Liver (tissue), 9 donors: Measurements from ENCODE around the gene SPAG4. TPM values are rescaled to one million over a fixed set of nuclear protein-coding genes. Genes with fewer than 3 reads are reported as not detected.

Experiments
- DNase-seq: peaks from one replicate; pipeline ENCODE4 v3.0.0-alpha.2; 2017; ENCODE audit warnings: low spot score
- H3K27ac ChIP-seq, 2 donors: one replicate each; pipeline ENCODE4 v1.7.0; 2013; ENCODE audit warnings: inconsistent platforms in 2 of 2, low read length in 2 of 2, control low read depth in 1 of 2, low read depth in 1 of 2, mild to moderate bottlenecking in 1 of 2
- H3K27me3 ChIP-seq, 4 donors: one replicate each; pipeline versions ENCODE4 v1.6.1 to v1.7.0; 2013; ENCODE audit warnings: low read length in 3 of 4, inconsistent platforms in 1 of 4, mild to moderate bottlenecking in 1 of 4, moderate library complexity in 1 of 4; ENCODE audit not compliant: control insufficient read depth in 4 of 4, insufficient read depth in 4 of 4
- H3K36me3 ChIP-seq, 4 donors: one replicate each; pipeline versions ENCODE4 v1.6.1 to v1.7.0; 2013; ENCODE audit warnings: low read length in 3 of 4, mild to moderate bottlenecking in 3 of 4, low read depth in 1 of 4, moderate library complexity in 1 of 4; ENCODE audit not compliant: control insufficient read depth in 4 of 4, insufficient read depth in 3 of 4
- H3K4me1 ChIP-seq, 4 donors: one replicate each; pipeline versions ENCODE4 v1.6.1 to v1.7.0; 2013; ENCODE audit warnings: low read length in 3 of 4, mild to moderate bottlenecking in 3 of 4, moderate library complexity in 1 of 4; ENCODE audit not compliant: control insufficient read depth in 4 of 4, insufficient read depth in 4 of 4
- H3K4me3 ChIP-seq, 3 donors: one replicate each; pipeline versions ENCODE4 v1.6.1 to v1.7.0; 2013; ENCODE audit warnings: low read length in 3 of 3, control low read depth in 1 of 3, low read depth in 1 of 3, mild to moderate bottlenecking in 1 of 3
- H3K9ac ChIP-seq, 2 donors: one replicate each; pipeline ENCODE4 v1.7.0; 2013; ENCODE audit warnings: low read length in 2 of 2, mild to moderate bottlenecking in 2 of 2, moderate library complexity in 2 of 2, control low read depth in 1 of 2, low read depth in 1 of 2
- H3K9me3 ChIP-seq, 4 donors: one replicate each; pipeline versions ENCODE4 v1.6.1 to v1.7.0; 2013; ENCODE audit warnings: low read length in 3 of 4; ENCODE audit not compliant: control insufficient read depth in 4 of 4
- ATF3 ChIP-seq: IDR thresholded peaks from 2 replicates; pipeline ENCODE4 v1.6.1; 2016; ENCODE audit warnings: antibody characterized with exemption
- EGR1 ChIP-seq, 2 donors: IDR thresholded peaks; 2 replicates each; pipeline ENCODE4 v1.6.1; 2016 to 2018; ENCODE audit warnings: antibody characterized with exemption in 2 of 2, low read depth in 2 of 2
- FOXA1 ChIP-seq: IDR thresholded peaks from 2 replicates; pipeline ENCODE4 v1.6.1; 2016; ENCODE audit warnings: antibody characterized with exemption
- FOXA2 ChIP-seq: IDR thresholded peaks from 2 replicates; pipeline ENCODE4 v1.6.1; 2016; ENCODE audit warnings: antibody characterized with exemption
- GABPA ChIP-seq, 2 donors: IDR thresholded peaks in 1 of 2; conservative IDR thresholded peaks in 1 of 2; 2 replicates each; pipeline ENCODE4 v1.6.1; 2016; ENCODE audit warnings: antibody characterized with exemption in 2 of 2, mild to moderate bottlenecking in 1 of 2, moderate library complexity in 1 of 2
- RAD21 ChIP-seq, 2 donors: IDR thresholded peaks; 2 replicates each; pipeline ENCODE4 v1.6.1; 2016; ENCODE audit warnings: antibody characterized with exemption in 2 of 2, mild to moderate bottlenecking in 2 of 2
- SP1 ChIP-seq: IDR thresholded peaks from 2 replicates; pipeline ENCODE4 v1.6.1; 2018; ENCODE audit warnings: antibody characterized with exemption, mild to moderate bottlenecking
- YY1 ChIP-seq: IDR thresholded peaks from 2 replicates; pipeline ENCODE4 v1.6.1; 2016; ENCODE audit warnings: antibody characterized with exemption, mild to moderate bottlenecking
- WGBS: extraction: QIAGEN DNeasy Blood & Tissue Kit; methylation state at CpG from one replicate; pipeline ENCODE4 v1.1.7; 2013; 5-methylcytosine and 5-hydroxymethylcytosine counted together
- polyA plus RNA-seq, 2 donors: library from polyadenylated mRNA; stranded (reverse) in 1 of 2; unstranded in 1 of 2; fragments of 200-250 nt in 1 of 2; fragments of >200 nt in 1 of 2; fragmentation: Nextera tagmentation in 1 of 2; extraction: Ambion mirVana in 1 of 2; gene quantifications; one replicate each; pipeline versions ENCODE4 v1.2.1 to v1.2.3, GENCODE V29; 2013 to 2015
- total RNA-seq, 2 donors: library from RNA; depleted of rRNA; stranded (reverse); fragments of >200 nt; gene quantifications; one replicate each; pipeline ENCODE4 v1.2.3, GENCODE V29; 2014
- TF ChIP-seq, protein P1 (sequence below): fragments of 150-350 bp; IDR thresholded peaks from 2 replicates; pipeline ENCODE4 v1.5.1; 2017; ENCODE audit warnings: improper control_type of control experiment, low read depth, low read length; ENCODE audit not compliant: missing input control
- TF ChIP-seq, protein P2 (sequence below): IDR thresholded peaks from 2 replicates; pipeline ENCODE4 v1.6.1; 2016; ENCODE audit warnings: antibody characterized with exemption, mild to moderate bottlenecking
- TF ChIP-seq, protein P3 (sequence below): IDR thresholded peaks from 2 replicates; pipeline ENCODE4 v1.6.1; 2016; ENCODE audit warnings: antibody characterized with exemption
- donor health status: healthy.
- donor health status: healthy.
- donor health status: healthy.
- donor health status: healthy.
- donor health status: healthy.

Gene SPAG4
- total and polyA plus RNA-seq, 4 donors, result 2.1 to 4.6 (median 3.4) TPM

DNA sequence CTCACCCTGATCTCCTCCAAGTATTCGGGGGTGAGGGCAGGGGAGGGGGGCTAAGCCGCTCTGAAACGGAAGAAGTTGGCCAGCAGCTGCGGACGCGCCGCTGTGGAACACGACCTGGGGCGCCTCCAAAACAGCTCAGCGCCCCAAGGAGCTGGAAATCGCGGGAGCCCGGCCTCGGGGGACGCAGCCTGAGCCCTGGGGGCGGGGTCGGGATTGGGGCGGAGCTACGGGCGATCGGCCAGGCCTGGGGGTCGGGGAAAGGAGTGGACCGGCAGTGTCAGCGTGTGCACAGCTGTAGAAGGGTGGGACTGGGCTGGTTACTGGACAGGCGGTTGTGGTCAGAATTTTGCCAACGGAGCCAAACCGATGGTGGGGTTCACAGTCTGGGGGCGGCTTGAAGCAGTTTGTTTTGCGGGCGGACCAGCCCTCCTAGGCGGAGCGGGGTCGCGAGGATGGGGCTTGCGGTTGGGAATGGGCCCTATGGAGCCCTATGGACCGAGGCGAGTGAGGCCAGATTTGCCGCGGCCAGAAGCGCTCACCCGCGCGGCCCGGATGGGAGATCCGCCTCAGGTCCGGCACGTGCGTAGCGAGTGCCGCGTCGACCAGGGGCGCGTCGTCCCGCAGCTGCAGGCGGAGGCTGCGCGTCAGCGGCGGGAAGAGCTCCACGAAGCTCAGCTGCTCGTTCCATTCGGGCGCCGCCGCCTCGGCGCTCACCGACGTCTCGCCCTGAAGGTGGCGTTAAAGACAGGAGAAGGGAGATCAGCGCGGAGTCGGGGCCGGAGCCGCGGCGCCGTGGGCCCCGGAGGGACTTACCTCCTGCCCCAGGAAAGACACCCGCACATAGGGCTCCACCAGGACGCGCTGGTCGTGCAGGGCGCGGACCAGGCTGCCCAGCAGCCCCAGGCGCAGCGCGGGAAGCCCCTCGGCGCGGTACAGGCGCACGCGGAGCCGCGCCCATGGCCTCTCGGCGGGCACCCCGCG, 14.3 kb upstream of the SPAG4 start:
- H3K36me3 ChIP-seq, result no peaks in the 10 kb centered on the region
- no peak for TF ChIP-seq GABPA (IDR thresholded peaks at IDR 0.05 in 1 of 2, conservative IDR thresholded peaks at IDR 0.05 in 1 of 2)
- peak; percentile 71 to 74 for TF ChIP-seq RAD21 (IDR thresholded peaks at IDR 0.05)
- TF ChIP-seq, protein P1, sequence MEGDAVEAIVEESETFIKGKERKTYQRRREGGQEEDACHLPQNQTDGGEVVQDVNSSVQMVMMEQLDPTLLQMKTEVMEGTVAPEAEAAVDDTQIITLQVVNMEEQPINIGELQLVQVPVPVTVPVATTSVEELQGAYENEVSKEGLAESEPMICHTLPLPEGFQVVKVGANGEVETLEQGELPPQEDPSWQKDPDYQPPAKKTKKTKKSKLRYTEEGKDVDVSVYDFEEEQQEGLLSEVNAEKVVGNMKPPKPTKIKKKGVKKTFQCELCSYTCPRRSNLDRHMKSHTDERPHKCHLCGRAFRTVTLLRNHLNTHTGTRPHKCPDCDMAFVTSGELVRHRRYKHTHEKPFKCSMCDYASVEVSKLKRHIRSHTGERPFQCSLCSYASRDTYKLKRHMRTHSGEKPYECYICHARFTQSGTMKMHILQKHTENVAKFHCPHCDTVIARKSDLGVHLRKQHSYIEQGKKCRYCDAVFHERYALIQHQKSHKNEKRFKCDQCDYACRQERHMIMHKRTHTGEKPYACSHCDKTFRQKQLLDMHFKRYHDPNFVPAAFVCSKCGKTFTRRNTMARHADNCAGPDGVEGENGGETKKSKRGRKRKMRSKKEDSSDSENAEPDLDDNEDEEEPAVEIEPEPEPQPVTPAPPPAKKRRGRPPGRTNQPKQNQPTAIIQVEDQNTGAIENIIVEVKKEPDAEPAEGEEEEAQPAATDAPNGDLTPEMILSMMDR, result peak; percentile 35
- H3K9ac ChIP-seq, result peak overlapping the region in 1 of 2 donors; percentile 3
- peak overlapping the region; percentile 15 to 47 (median 29) for H3K4me3 ChIP-seq
- H3K9me3 ChIP-seq, result no peaks in the 10 kb centered on the region
- WGBS, result 2% methylated on average over 103 of the region's 103 CpGs
- H3K27me3 ChIP-seq, result no peaks in the 10 kb centered on the region
- DNase-seq, result peak; percentile 59
- H3K4me1 ChIP-seq, result peaks cover 7 to 14% (median 13%) of the 10 kb centered on the region in 4 donors
- H3K27ac ChIP-seq, result no peak overlapping the region

GRCh38 chr20:35601990-35602389, 13.6 kb upstream of the SPAG4 start:
- DNase-seq, result no peak
- H3K27ac ChIP-seq, result no peak overlapping the region
- peak overlapping the region in 1 of 2 donors; percentile 3 for H3K9ac ChIP-seq
- no peaks in the 10 kb centered on the region for H3K36me3 ChIP-seq
- peaks cover 7 to 14% (median 13%) of the 10 kb centered on the region in 4 donors for H3K4me1 ChIP-seq
- no peak for TF ChIP-seq GABPA (IDR thresholded peaks at IDR 0.05 in 1 of 2, conservative IDR thresholded peaks at IDR 0.05 in 1 of 2)
- TF ChIP-seq YY1, result no peak
- TF ChIP-seq, protein P2, sequence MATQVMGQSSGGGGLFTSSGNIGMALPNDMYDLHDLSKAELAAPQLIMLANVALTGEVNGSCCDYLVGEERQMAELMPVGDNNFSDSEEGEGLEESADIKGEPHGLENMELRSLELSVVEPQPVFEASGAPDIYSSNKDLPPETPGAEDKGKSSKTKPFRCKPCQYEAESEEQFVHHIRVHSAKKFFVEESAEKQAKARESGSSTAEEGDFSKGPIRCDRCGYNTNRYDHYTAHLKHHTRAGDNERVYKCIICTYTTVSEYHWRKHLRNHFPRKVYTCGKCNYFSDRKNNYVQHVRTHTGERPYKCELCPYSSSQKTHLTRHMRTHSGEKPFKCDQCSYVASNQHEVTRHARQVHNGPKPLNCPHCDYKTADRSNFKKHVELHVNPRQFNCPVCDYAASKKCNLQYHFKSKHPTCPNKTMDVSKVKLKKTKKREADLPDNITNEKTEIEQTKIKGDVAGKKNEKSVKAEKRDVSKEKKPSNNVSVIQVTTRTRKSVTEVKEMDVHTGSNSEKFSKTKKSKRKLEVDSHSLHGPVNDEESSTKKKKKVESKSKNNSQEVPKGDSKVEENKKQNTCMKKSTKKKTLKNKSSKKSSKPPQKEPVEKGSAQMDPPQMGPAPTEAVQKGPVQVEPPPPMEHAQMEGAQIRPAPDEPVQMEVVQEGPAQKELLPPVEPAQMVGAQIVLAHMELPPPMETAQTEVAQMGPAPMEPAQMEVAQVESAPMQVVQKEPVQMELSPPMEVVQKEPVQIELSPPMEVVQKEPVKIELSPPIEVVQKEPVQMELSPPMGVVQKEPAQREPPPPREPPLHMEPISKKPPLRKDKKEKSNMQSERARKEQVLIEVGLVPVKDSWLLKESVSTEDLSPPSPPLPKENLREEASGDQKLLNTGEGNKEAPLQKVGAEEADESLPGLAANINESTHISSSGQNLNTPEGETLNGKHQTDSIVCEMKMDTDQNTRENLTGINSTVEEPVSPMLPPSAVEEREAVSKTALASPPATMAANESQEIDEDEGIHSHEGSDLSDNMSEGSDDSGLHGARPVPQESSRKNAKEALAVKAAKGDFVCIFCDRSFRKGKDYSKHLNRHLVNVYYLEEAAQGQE, result no peak
- no peak for TF ChIP-seq SP1
- no peak for TF ChIP-seq EGR1 (IDR thresholded peaks at IDR 0.05; ENCODE audit: low read depth in 2 of 2)
- TF ChIP-seq, protein P3, sequence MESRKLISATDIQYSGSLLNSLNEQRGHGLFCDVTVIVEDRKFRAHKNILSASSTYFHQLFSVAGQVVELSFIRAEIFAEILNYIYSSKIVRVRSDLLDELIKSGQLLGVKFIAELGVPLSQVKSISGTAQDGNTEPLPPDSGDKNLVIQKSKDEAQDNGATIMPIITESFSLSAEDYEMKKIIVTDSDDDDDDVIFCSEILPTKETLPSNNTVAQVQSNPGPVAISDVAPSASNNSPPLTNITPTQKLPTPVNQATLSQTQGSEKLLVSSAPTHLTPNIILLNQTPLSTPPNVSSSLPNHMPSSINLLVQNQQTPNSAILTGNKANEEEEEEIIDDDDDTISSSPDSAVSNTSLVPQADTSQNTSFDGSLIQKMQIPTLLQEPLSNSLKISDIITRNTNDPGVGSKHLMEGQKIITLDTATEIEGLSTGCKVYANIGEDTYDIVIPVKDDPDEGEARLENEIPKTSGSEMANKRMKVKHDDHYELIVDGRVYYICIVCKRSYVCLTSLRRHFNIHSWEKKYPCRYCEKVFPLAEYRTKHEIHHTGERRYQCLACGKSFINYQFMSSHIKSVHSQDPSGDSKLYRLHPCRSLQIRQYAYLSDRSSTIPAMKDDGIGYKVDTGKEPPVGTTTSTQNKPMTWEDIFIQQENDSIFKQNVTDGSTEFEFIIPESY, result no peak
- TF ChIP-seq FOXA1, result no peak
- TF ChIP-seq ATF3, result no peak
- TF ChIP-seq FOXA2, result no peak
- H3K4me3 ChIP-seq, result peak overlapping the region; percentile 2 to 47 (median 29)
- 32% methylated on average over 30 of the region's 30 CpGs for WGBS
- no peaks in the 10 kb centered on the region for H3K9me3 ChIP-seq
- no peaks in the 10 kb centered on the region for H3K27me3 ChIP-seq
